ENCODE results near the gene DLG4. TPM values are rescaled to one million over a fixed set of nuclear protein-coding genes. Genes with fewer than 3 reads are reported as not detected.
"Not testable (repeated sequence)": the region's sequence is repeated elsewhere in the genome, so short reads cannot be mapped to it uniquely, and the experiment has no call there.

The DLG4 gene
- total RNA-seq, 1 donor from 2014 or later = 20.6 TPM

GRCh38 chr17:7204828-7205461, 14.7 kb downstream of the DLG4 start:
- ATAC-seq (peak; percentile 90), DNase-seq (ENCODE audit: missing footprints) (peak; percentile 93)
- intact Hi-C loops (cut with DNase I) = no loop called here

GRCh38 chr17:7204336-7204735, 15.3 kb downstream of the DLG4 start:
- intact Hi-C loops (cut with DNase I) = no loop called here
- ATAC-seq = peak; percentile 12
- DNase-seq (ENCODE audit: missing footprints) = no peak

- intact Hi-C loops (cut with DNase I) = no loop called here
- DNase-seq (ENCODE audit: missing footprints) (no peak), ATAC-seq (no peak)
Measured at GRCh38 chr17:7203391-7203790, 16.2 kb downstream of the DLG4 start.

GRCh38 chr17:7196651-7197401, 22.8 kb downstream of the DLG4 start:
- no peak for ATAC-seq
- intact Hi-C loops (cut with DNase I) = no loop called here
- DNase-seq (ENCODE audit: missing footprints) = no peak

GRCh38 chr17:7195971-7196370, 23.7 kb downstream of the DLG4 start:
- DNase-seq (ENCODE audit: missing footprints) = no peak
- intact Hi-C loops (cut with DNase I) = no loop called here
- no peak for ATAC-seq

- intact Hi-C loops (cut with DNase I) = no loop called here
- DNase-seq (ENCODE audit: missing footprints) (no peak), ATAC-seq (no peak)
Measured at GRCh38 chr17:7192271-7192937, 27.2 kb downstream of the DLG4 start.

GRCh38 chr17:7191571-7192270, 27.9 kb downstream of the DLG4 start:
- intact Hi-C loops (cut with DNase I) = no loop called here
- ATAC-seq (peak; percentile 65), DNase-seq (ENCODE audit: missing footprints) (no peak)

GRCh38 chr17:7191069-7191468, 28.6 kb downstream of the DLG4 start:
- ATAC-seq = no peak
- intact Hi-C loops (cut with DNase I) = no loop called here
- no peak for DNase-seq (ENCODE audit: missing footprints)

GRCh38 chr17:7190276-7190917, 29.2 kb downstream of the DLG4 start:
- ATAC-seq = no peak

GRCh38 chr17:7186241-7186640, 33.4 kb downstream of the DLG4 start:
- ATAC-seq = no peak
- no peak for DNase-seq (ENCODE audit: missing footprints)
- intact Hi-C loops (cut with DNase I) = no loop called here

More at GRCh38 chr17:7190276-7190917, 29.2 kb downstream of the DLG4 start:
- no peak for DNase-seq (ENCODE audit: missing footprints)
- intact Hi-C loops (cut with DNase I) = no loop called here

GRCh38 chr17:7184647-7185046, 35.0 kb downstream of the DLG4 start:
- intact Hi-C loops (cut with DNase I) = no loop called here
- no peak for DNase-seq (ENCODE audit: missing footprints)

GRCh38 chr17:7184091-7184488, 35.5 kb downstream of the DLG4 start:
- intact Hi-C loops (cut with DNase I) = no loop called here
- no peak for DNase-seq (ENCODE audit: missing footprints)
- ATAC-seq = no peak

More at GRCh38 chr17:7184647-7185046, 35.0 kb downstream of the DLG4 start:
- ATAC-seq = no peak

- DNase-seq (ENCODE audit: missing footprints) = no peak
- ATAC-seq = no peak
- intact Hi-C loops (cut with DNase I) = no loop called here
Measured at GRCh38 chr17:7183433-7184090, 36.1 kb downstream of the DLG4 start.

- intact Hi-C loops (cut with DNase I); DNase-seq (ENCODE audit: missing footprints); ATAC-seq: not testable (repeated sequence)
Measured at GRCh38 chr17:7182101-7182500, 37.5 kb downstream of the DLG4 start.

GRCh38 chr17:7179317-7180254, 40.0 kb downstream of the DLG4 start, which contains the start of gene ASGR1:
ASGR1 (minus strand) TSS chr17:7179370; CDS start chr17:7178563, 807 bp downstream.
- no peak for ATAC-seq
- intact Hi-C loops (cut with DNase I) = no loop called here
- DNase-seq (ENCODE audit: missing footprints) = no peak

- ATAC-seq (no peak), DNase-seq (ENCODE audit: missing footprints) (no peak)
- intact Hi-C loops (cut with DNase I) = no loop called here
Measured at GRCh38 chr17:7178973-7179316, 40.7 kb downstream of the DLG4 start.

- intact Hi-C loops (cut with DNase I) = loop anchor here (2.0 kb wide), 1 partner anchor 131 kb away; no protein-coding TSS in a partner anchor
- ATAC-seq (no peak), DNase-seq (ENCODE audit: missing footprints) (no peak)
Measured at GRCh38 chr17:7177954-7178477, 41.6 kb downstream of the DLG4 start.
